Measurements from ENCODE around the gene DDX10.

The DDX10 gene

GRCh38 chr11:108914211-108914610 is 249.3 kb downstream of the DDX10 start:
- no peak for DNase-seq

- no peak for DNase-seq
Measured at GRCh38 chr11:108914981-108915380, 250.1 kb downstream of the DDX10 start.

GRCh38 chr11:108915666-108916065 is 250.8 kb downstream of the DDX10 start:
- no peak for DNase-seq

- no peak for DNase-seq
Measured at GRCh38 chr11:108916290-108916689, 251.4 kb downstream of the DDX10 start.

GRCh38 chr11:108916935-108917334 is 252.1 kb downstream of the DDX10 start:
- no peak for DNase-seq

- DNase-seq: no peak
Measured at GRCh38 chr11:108921211-108921610, 256.3 kb downstream of the DDX10 start.

- no peak for DNase-seq
Measured at GRCh38 chr11:108922241-108922640, 257.4 kb downstream of the DDX10 start.

GRCh38 chr11:108923413-108923812 is 258.5 kb downstream of the DDX10 start:
- no peak for DNase-seq

GRCh38 chr11:108926171-108926840 is 261.4 kb downstream of the DDX10 start:
- no peak for DNase-seq

GRCh38 chr11:108926841-108927577 is 262.1 kb downstream of the DDX10 start:
- DNase-seq: no peak

GRCh38 chr11:108927791-108928545 is 263.1 kb downstream of the DDX10 start:
- DNase-seq: no peak

- no peak for DNase-seq
Measured at GRCh38 chr11:108929241-108929640, 264.4 kb downstream of the DDX10 start.

GRCh38 chr11:108931168-108931567 is 266.3 kb downstream of the DDX10 start:
- no peak for DNase-seq

- no peak for DNase-seq
Measured at GRCh38 chr11:108933630-108934029, 268.8 kb downstream of the DDX10 start.

GRCh38 chr11:108934289-108934688 is 269.4 kb downstream of the DDX10 start:
- DNase-seq: no peak

- DNase-seq: no peak
Measured at GRCh38 chr11:108934696-108935095, 269.8 kb downstream of the DDX10 start.

- no peak for DNase-seq
Measured at GRCh38 chr11:108937746-108938145, 272.9 kb downstream of the DDX10 start.

GRCh38 chr11:108938604-108939003 is 273.7 kb downstream of the DDX10 start:
- DNase-seq: no peak

- no peak for DNase-seq
Measured at GRCh38 chr11:108939135-108939534, 274.3 kb downstream of the DDX10 start.

GRCh38 chr11:108943853-108944252 is 279.0 kb downstream of the DDX10 start:
- DNase-seq: no peak

- no peak for DNase-seq
Measured at GRCh38 chr11:108944471-108945178, 279.8 kb downstream of the DDX10 start.

GRCh38 chr11:108945341-108945740 is 280.5 kb downstream of the DDX10 start:
- no peak for DNase-seq
